Neural cell (in vitro differentiated cells): ENCODE data around the gene TMEM87A.

Source experiments
- RAD21 ChIP-seq: fragments of 450-650 bp; conservative IDR thresholded peaks from 2 replicates; pipeline ENCODE4 v1.6.1; 2014; ENCODE audit warnings: antibody characterized with exemption, mild to moderate bottlenecking, moderate library complexity
- TF ChIP-seq, protein P1 (sequence below): fragments of 450-650 bp; IDR thresholded peaks from 2 replicates; pipeline ENCODE4 v1.5.1; 2014; ENCODE audit warnings: antibody characterized with exemption, mild to moderate bottlenecking, moderate library complexity; ENCODE audit not compliant: poor library complexity, severe bottlenecking

DNA sequence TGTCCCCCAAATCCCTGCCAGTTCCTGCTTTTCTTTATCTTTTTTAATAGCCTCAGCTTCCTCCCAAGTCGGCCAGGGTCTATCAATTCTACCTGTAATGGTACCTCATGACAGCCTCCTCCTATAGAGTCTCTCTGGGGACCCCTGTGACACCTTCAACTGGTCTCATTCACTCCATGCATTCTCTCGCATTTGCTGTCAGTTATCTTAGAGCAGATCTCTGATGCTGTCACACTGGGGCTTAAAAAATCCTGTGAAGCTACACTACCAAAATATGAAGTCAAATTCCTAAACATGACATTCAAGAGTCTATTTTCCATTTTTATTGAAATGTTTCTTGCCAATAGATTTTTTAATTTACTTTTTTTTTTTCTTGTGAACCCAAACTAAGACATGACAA is 70.6 kb downstream of the TMEM87A start:
- TF ChIP-seq, protein P1, sequence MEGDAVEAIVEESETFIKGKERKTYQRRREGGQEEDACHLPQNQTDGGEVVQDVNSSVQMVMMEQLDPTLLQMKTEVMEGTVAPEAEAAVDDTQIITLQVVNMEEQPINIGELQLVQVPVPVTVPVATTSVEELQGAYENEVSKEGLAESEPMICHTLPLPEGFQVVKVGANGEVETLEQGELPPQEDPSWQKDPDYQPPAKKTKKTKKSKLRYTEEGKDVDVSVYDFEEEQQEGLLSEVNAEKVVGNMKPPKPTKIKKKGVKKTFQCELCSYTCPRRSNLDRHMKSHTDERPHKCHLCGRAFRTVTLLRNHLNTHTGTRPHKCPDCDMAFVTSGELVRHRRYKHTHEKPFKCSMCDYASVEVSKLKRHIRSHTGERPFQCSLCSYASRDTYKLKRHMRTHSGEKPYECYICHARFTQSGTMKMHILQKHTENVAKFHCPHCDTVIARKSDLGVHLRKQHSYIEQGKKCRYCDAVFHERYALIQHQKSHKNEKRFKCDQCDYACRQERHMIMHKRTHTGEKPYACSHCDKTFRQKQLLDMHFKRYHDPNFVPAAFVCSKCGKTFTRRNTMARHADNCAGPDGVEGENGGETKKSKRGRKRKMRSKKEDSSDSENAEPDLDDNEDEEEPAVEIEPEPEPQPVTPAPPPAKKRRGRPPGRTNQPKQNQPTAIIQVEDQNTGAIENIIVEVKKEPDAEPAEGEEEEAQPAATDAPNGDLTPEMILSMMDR = no peak
- TF ChIP-seq RAD21 = no peak
